Body of pancreas (tissue), 4 donors: ENCODE data around the gene ARF6.

Experiments used
- POLR2A ChIP-seq, 3 donors: fragments of 450-650 bp; IDR thresholded peaks; one replicate each; pipeline ENCODE4 v1.6.1; 2016; ENCODE audit warnings: antibody characterized with exemption in 3 of 3, mild to moderate bottlenecking in 2 of 3
- TF ChIP-seq, protein P1 (sequence below), 7 experiments: fragments of 450-650 bp in 4 of 7; fragments of 200-600 bp in 3 of 7; sonication (generic) in 3 of 7; IDR thresholded peaks; one replicate each; pipeline ENCODE4 v1.5.1; 2016 to 2019; ENCODE audit warnings: antibody characterized with exemption in 7 of 7

DNA sequence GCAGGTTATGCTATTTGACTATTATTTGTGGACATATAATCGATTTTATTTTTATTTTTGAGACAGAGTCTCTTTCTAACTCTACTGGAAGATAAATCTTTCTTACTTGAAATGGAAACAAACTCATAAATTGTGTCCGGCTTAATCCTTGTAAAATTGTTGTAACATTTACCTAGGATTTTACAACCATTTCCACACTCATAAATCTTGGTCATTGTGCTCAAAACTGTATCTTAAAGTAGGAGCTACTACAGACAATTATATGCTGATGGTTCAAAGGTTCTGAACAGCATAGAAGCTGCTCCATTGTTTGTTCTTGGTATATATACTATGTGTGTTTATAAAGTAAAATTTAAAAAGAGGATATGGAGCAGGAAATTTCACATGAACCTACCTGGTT lies 4.6 kb upstream of the ARF6 start:
- TF ChIP-seq, protein P1, sequence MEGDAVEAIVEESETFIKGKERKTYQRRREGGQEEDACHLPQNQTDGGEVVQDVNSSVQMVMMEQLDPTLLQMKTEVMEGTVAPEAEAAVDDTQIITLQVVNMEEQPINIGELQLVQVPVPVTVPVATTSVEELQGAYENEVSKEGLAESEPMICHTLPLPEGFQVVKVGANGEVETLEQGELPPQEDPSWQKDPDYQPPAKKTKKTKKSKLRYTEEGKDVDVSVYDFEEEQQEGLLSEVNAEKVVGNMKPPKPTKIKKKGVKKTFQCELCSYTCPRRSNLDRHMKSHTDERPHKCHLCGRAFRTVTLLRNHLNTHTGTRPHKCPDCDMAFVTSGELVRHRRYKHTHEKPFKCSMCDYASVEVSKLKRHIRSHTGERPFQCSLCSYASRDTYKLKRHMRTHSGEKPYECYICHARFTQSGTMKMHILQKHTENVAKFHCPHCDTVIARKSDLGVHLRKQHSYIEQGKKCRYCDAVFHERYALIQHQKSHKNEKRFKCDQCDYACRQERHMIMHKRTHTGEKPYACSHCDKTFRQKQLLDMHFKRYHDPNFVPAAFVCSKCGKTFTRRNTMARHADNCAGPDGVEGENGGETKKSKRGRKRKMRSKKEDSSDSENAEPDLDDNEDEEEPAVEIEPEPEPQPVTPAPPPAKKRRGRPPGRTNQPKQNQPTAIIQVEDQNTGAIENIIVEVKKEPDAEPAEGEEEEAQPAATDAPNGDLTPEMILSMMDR (IDR thresholded peaks at IDR 0.05), result no peak
- no peak for TF ChIP-seq POLR2A (IDR thresholded peaks at IDR 0.05)
